ENCODE data around the gene FZR1. TPM values are rescaled to one million over a fixed set of nuclear protein-coding genes. Genes with fewer than 3 reads are reported as not detected.
A peak's percentile ranks its signal among the peaks of the same experiment; 100 is the strongest.

The FZR1 gene
- polyA plus RNA-seq, 1 experiment = 21.2 TPM

GRCh38 chr19:3575260-3575741 lies 69.2 kb downstream of the FZR1 start:
- Histone ChIP-seq H3K9me3 (ENCODE audit: control insufficient read depth, insufficient read depth, low read length) (no peaks in the 10 kb centered on the region; the same call in 1 of the 2 replicates), H3K27ac (ENCODE audit: low read depth, low read length) (no peak overlapping the region), H3K27me3 (ENCODE audit: control insufficient read depth, insufficient read depth, low read length) (no peaks in the 10 kb centered on the region), H3K4me3 (ENCODE audit: low read depth, low read length) (no peak overlapping the region)
- POLR2A ChIA-PET = no interaction called here
- DNase-seq (ENCODE audit: low read depth, low spot score) = no peak
- peak; percentile 27; the same call in 1 of the 2 replicates for TF ChIP-seq CTCF (IDR thresholded peaks at IDR 0.05; ENCODE audit: low read depth, low read length)
- CTCF ChIA-PET = no interaction called here

- POLR2A ChIA-PET = no interaction called here
- CTCF ChIA-PET = interaction anchor here (0.6 kb wide), 1 partner anchor 691 kb away, joined by 3 read pairs; no protein-coding TSS in a partner anchor
- H3K27ac ChIP-seq (ENCODE audit: low read depth, low read length) = no peak overlapping the region
- DNase-seq (ENCODE audit: low read depth, low spot score) = no peak
- H3K9me3 ChIP-seq (ENCODE audit: control insufficient read depth, insufficient read depth, low read length) = no peaks in the 10 kb centered on the region; the same call in 1 of the 2 replicates
- no peak for TF ChIP-seq CTCF (IDR thresholded peaks at IDR 0.05; ENCODE audit: low read depth, low read length)
- no peaks in the 10 kb centered on the region for H3K27me3 ChIP-seq (ENCODE audit: control insufficient read depth, insufficient read depth, low read length)
- H3K4me3 ChIP-seq (ENCODE audit: low read depth, low read length) = no peak overlapping the region; the same call in 1 of the 2 replicates
Measured at GRCh38 chr19:3575949-3576673, 70.0 kb downstream of the FZR1 start.

- Histone ChIP-seq H3K27me3 (ENCODE audit: control insufficient read depth, insufficient read depth, low read length) (no peaks in the 10 kb centered on the region), H3K4me3 (ENCODE audit: low read depth, low read length) (peak overlapping the region; percentile 17; the same call in 1 of the 2 replicates), H3K9me3 (ENCODE audit: control insufficient read depth, insufficient read depth, low read length) (no peaks in the 10 kb centered on the region; the same call in 1 of the 2 replicates), H3K27ac (ENCODE audit: low read depth, low read length) (no peak overlapping the region)
- CTCF ChIA-PET = interaction anchor here (0.6 kb wide), 1 partner anchor 691 kb away, joined by 3 read pairs; no protein-coding TSS in a partner anchor
- POLR2A ChIA-PET = no interaction called here
- no peak for DNase-seq (ENCODE audit: low read depth, low spot score)
- TF ChIP-seq CTCF (IDR thresholded peaks at IDR 0.05; ENCODE audit: low read depth, low read length) = no peak
Measured at GRCh38 chr19:3576696-3577443, 70.8 kb downstream of the FZR1 start.

- Histone ChIP-seq H3K4me3 (ENCODE audit: low read depth, low read length) (no peak overlapping the region), H3K9me3 (ENCODE audit: control insufficient read depth, insufficient read depth, low read length) (no peaks in the 10 kb centered on the region; the same call in 1 of the 2 replicates), H3K27ac (ENCODE audit: low read depth, low read length) (no peak overlapping the region), H3K27me3 (ENCODE audit: control insufficient read depth, insufficient read depth, low read length) (no peaks in the 10 kb centered on the region)
- ChIA-PET CTCF (no interaction called here), POLR2A (no interaction called here)
- no peak for DNase-seq (ENCODE audit: low read depth, low spot score)
- TF ChIP-seq CTCF (IDR thresholded peaks at IDR 0.05; ENCODE audit: low read depth, low read length) = no peak
Measured at GRCh38 chr19:3577723-3578344, 71.7 kb downstream of the FZR1 start.

All from AG04450 (cell line).